ENCODE measurements around the gene MMP11.

Gene MMP11

DNA sequence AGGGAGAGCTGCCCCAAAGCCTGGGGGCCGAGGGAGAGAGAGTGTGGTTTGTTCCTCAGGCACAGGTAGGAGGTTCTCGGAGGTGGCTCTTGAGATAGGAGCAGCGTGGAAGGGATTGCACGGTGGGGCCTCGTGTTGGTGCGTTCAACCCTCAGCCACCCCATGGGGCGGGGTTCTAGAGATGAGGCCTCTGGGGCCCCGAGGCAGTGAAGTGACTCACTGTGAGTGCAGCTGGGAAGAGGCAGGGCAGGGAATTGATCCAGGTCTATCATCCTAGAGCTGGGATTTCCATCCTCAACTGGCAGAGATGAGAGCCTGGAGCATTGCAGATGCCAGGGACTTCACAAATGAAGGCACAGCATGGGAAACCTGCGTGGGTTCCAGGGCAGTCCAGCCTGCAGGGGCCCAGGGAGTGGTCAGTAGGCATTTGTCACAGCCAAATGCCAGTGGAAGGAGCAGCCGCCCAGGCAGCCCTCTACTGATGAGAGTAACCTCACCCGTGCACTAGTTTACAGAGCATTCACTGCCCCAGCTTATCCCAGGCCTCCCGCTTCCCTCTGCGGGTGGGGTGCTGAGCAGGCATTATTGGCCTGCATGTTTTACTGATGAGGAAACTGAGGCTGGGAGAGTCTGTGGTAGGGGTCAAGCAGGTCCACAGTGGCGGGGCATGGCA, 9.0 kb downstream of the MMP11 start:
- no peak for DNase-seq

DNA sequence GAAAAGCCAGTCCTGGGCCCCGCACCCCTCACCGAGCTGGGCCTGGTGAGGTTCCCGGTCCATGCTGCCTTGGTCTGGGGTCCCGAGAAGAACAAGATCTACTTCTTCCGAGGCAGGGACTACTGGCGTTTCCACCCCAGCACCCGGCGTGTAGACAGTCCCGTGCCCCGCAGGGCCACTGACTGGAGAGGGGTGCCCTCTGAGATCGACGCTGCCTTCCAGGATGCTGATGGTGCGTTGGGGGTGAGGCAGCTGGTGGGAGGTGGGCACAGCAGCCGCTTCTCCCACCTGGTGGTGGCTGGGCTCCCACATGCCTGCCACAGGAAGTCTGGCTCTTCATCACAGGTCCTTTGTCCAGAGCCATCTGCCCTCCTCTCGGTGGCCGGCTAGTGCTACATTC, 9.6 kb downstream of the MMP11 start:
- DNase-seq = no peak

DNA sequence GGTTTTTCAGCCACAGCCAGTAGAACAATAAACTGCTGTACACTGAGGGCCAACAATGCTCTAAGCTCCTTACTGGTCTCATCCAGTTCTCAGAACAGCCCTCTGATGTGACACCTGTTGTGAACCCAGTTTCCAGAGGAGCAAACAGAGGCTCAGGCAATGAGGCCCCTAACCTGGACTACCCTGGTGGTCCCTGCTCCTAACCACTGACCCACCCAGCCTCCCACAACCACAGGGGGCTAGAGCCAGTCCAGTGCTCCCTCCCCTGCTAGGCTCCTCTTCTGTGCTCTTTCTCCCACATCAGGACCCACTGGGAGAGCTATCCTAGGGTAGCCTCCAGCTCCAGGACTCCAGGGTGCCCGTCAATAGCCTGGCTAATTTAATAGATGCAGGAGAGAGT, 10.1 kb downstream of the MMP11 start:
- DNase-seq = no peak

DNA sequence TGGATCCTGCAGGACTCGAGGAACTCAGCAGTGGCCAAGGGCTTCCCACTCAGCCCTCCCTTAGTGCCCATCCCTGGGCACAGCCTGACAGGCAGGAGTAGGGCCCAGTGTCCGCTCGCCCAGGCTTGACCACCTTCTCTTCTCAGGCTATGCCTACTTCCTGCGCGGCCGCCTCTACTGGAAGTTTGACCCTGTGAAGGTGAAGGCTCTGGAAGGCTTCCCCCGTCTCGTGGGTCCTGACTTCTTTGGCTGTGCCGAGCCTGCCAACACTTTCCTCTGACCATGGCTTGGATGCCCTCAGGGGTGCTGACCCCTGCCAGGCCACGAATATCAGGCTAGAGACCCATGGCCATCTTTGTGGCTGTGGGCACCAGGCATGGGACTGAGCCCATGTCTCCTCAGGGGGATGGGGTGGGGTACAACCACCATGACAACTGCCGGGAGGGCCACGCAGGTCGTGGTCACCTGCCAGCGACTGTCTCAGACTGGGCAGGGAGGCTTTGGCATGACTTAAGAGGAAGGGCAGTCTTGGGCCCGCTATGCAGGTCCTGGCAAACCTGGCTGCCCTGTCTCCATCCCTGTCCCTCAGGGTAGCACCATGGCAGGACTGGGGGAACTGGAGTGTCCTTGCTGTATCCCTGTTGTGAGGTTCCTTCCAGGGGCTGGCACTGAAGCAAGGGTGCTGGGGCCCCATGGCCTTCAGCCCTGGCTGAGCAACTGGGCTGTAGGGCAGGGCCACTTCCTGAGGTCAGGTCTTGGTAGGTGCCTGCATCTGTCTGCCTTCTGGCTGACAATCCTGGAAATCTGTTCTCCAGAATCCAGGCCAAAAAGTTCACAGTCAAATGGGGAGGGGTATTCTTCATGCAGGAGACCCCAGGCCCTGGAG, 10.9 kb downstream of the MMP11 start:
- no peak for DNase-seq

DNA sequence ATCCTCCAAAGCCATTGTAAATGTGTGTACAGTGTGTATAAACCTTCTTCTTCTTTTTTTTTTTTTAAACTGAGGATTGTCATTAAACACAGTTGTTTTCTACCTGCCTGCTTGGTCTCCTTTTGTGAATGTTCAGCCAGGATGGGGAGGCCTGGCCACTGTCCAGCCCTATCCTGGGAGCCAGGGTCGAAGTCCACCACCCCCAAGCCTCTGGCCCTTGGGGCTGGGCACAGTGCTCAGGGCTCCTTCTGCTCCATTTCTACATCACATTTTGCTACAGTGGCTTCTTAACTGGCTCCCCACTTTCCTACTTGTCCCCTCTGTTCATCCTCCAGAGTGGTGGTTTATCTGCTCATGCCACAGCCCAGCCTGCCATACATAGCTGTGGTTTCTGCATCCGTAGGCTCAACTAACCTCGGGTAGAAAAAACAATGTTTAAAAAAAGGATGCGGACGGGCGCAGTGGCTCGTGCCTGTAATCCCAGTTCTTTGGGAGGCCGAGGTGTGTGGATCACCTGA, 11.6 kb downstream of the MMP11 start:
- DNase-seq = no peak

DNA sequence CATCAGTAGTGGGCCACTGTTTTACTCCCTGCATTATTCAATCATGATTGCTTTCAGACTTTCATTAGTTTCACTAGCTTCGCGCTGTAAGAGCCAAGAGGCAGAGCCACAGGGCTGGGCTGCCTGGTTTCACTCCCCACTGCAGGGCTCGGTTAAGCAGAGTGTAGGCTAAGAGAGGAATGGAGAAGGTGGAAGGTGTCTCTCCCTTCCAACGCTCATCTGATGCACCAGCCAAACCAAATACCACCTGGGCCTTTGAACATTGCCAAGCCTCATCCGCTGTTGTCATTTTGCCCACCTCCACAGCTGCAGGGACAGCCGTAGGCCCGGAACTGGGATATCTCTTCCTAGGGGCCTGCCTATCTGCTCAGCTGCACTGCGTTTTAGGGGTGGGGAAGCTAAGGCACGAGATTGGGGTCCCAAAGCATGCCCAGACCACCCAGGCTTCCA, 13.6 kb downstream of the MMP11 start:
- no peak for DNase-seq

DNA sequence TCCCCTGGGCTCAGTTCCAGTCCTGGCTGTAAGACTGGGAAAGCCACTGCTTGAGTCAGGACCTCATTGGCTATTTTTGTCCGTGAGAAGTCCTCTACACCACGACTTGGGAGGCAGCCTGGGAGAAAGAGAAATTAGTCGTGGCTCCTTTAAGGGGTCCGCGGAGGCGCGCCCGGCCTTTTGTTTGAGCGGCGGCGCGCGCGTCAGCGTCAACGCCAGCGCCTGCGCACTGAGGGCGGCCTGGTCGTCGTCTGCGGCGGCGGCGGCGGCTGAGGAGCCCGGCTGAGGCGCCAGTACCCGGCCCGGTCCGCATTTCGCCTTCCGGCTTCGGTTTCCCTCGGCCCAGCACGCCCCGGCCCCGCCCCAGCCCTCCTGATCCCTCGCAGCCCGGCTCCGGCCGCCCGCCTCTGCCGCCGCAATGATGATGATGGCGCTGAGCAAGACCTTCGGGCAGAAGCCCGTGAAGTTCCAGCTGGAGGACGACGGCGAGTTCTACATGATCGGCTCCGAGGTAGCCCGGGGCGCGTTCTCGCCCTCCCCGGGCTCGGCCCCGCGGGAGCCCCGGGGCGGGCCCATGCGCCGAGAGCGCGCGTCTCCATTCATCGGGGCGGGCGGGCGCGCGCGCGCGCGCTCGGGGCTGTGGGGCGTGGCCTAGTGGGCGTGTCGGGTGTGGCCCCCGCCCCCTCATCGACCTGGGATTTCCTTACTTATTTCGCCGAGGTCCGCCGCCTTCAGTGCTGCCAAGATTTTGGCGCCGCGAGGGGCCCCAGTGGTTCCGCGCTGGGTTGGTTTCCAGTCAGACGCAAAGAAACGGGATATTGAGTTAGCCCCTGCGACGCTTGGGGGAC, 14.3 kb downstream of the MMP11 start, which contains the start of gene SMARCB1:
Gene SMARCB1, plus strand, starts transcription at position 215 of the 848 bp plus-strand sequence. Its CDS starts 204 bp downstream, at position 419.
- DNase-seq = peak; percentile 89

DNA sequence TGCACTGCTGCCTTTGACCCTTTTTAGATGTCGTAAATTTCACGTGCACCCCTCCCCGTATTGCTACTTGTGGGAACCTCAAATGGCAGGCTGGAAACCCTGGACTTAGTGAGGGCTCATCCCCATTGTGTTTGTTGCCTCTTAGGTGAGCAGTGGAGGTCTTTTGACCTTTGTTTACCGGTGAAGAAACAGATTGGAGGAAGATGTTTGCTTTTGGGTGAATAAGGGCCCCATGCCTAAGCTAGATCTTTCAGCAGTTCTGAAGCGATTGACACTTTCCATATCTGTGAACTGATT, 14.9 kb downstream of the MMP11 start:
- DNase-seq = no peak

DNA sequence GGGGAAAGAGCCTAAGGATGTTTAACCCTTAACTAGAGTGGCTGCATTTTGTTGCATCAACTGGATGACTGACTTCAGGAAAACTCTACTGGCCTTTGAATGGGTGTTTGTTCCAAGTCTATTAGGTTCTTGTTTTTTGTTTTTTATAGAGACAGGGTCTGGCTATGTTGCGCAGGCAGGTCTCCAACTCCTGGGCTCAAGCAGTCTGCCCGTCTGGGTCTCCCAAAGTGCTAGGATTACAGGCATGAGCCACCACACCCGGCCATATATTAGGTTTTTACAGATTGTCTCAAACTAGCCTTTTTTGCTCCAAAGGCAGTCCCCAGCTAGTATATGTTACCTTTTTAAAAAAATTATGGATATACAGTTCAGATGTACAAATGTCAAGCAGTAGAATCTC, 15.3 kb downstream of the MMP11 start:
- no peak for DNase-seq

DNA sequence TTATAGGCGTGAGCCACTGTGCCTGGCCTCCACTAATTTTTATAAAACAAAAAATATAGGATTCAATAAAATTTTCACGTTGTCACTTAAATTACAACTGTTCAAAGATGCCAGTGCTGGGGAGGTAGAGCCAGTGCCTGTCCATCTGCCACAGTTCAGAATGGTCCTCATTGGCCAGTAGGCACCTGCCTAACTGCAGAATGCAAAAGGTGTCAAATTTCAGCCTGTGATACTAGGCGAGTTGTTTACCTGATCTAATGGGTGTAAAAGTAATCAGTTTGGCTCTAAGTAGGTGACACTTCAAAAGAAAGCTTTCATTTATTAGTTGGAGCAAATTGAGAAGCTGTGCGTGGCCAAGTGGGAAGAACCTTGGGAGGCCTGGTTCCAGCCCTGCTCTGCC, 16.5 kb downstream of the MMP11 start:
- DNase-seq = no peak

DNA sequence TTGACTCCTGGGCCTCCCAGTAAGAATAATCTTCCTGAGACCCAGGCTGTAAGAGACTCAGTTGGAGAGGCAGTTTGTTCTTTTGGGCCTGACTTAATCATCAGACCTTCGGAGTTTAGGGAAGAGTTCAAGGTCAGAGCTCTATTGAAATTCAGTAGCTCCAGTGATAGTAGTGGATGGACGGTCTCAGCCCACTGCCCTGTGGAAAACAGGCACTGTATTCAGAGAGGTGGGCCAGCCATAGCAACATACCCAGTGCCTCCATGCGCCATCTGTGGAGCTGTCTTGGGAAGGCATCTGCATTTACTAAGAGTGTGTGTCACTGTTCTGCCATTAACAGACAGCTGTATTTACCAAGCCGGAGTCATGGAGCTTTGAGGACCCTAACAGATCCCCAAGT, 17.0 kb downstream of the MMP11 start:
- DNase-seq = no peak

DNA sequence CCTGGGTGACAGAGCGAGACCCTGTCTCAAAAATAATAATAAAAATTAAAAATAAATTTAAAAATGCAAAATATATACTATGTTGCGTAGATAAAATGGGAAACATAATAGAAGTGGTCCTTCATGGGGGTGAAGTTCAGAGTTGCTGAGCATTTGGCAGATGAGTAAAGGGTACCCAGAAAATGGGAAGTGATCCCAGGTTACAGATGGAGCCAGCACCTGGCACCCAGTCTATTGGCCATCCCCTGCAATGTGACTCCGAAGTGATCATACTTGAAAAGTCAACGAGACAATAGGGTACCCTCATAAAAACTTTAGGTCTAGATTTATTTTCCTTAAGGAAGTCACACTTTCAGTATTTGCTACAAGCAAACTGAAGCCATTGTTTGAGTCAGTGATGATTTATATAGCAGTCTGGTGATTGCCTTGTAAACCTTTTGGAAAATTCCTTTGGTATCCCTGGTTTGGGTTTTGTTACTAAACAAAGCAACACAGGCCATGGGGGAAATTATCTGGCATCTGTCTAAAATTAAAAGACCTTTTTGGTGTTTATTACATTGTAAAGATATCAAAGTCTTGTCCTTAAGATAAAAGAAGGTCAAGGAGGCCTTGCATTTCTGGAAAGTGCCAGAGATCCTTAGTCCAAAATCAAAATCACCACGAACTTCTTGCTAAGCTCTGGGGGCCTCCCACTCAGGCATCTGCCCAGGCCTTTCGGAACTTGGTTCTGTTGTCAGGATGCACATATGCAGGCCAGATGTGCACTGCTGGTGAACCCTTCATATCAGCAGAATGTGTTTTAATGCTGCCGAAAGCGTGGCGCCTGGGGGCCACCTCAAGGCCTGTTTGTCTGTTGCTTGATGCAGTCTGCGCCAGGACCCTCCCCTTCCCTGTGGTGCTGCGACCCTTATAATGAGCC, 18.4 kb downstream of the MMP11 start:
- no peak for DNase-seq

DNA sequence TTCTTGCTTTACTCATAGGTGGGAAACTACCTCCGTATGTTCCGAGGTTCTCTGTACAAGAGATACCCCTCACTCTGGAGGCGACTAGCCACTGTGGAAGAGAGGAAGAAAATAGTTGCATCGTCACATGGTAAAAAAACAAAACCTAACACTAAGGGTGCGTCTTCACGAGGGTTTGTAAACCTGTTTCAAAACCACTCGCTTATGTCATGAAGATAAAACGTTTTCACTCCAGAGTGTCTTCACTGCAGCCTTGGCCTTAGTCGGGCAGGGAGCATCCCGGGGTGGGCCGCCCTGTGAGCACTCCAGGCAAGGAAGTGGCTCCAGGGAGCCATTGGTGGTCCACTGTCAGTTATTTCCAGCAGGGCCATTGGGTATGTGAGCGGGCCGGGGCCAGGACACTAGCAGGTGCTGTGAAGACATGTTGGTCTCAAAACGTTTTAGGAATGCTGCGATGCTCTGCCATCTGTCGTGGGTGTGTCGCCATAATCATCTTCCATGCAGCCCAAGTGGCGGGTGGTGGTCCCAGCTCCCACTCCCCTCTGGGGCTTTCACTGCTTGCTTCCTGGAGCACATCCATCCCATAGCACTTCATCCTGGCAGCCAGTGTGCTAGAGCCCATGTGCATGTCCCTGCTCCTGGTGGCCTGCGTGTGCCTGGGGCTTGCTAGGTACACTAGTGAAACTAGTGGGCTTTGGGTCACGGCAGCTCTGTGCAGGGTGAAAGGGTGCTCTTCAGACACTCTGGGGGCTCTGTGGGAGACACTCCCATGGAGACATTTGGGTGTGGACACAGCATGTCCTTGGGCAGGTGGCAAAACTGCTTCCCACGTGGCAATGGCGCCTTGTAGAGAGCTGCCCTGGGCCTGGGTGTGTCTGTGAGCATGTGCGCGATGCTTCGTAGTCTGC, 19.3 kb downstream of the MMP11 start:
- no peak for DNase-seq

DNA sequence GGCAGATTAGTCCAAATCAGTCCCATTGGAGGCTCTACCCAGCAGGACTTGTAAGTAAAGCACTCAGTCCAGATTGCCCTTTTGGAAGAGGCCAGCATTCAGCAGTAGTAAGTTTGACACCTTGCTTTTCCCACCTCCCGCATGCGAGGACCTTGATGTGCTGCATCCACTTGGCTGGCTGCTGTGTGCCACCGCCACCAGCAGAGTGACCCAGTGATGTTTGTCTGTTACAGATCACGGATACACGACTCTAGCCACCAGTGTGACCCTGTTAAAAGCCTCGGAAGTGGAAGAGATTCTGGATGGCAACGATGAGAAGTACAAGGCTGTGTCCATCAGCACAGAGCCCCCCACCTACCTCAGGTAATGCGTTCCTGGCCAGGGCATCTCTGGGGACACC, 20.7 kb downstream of the MMP11 start:
- no peak for DNase-seq

DNA sequence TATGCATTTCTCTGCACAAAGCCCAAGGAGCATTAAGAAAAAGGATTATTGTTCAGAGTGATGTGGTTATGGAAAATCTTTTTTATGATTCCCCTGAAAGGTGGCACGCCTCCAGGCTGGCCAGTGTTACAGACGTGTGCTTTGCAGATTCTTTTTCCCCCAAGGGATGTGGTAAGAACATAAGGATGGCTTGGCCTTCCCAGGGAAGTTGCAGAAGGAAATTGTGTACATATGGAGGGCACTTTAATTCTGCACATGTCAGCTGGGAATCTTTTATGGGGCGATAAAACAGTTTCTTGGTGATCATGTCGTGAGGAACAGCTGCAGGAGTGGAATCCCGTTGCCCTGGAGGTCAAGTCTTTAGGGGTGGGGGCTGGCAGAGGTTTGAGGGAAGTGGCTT, 23.8 kb downstream of the MMP11 start:
- no peak for DNase-seq

DNA sequence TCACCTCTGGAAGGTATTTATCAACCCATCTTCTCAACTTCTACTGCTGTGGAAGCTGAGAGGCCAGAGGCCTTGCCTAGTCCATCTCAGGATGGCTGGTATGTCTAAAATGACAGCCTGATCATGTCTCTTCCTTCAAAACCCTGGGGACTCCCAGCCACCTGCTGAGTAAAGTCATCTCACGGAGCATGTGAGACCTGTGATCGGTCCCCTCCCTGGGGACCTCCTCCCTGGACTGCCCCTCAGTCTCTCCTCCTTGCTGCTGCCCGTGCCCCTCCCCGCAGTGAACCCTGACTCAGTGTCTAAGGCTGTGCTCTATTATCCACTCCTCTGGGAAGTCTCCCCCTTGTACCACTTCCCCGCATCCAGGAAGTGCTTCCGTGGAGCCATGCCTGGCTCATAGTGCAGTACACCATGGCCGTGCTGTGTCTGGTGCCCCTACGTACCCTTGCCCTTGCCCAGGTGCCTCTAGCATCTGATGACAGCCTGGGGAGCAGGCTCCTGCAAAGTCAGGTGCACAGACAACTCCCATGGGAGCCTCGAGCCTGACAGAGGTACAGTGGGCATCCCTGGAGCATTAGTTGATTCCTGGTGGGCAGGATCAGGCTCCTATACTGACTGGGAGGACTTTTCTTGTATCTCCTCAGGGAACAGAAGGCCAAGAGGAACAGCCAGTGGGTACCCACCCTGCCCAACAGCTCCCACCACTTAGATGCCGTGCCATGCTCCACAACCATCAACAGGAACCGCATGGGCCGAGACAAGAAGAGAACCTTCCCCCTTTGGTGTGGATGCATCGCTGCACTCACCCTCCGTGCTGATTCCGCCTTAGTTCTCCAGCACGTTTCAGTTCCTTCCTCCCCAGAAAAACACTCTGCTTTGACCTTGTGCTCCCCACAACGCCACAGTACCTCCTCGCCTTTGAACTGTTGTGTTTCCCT, 27.9 kb downstream of the MMP11 start:
- DNase-seq = no peak

DNA sequence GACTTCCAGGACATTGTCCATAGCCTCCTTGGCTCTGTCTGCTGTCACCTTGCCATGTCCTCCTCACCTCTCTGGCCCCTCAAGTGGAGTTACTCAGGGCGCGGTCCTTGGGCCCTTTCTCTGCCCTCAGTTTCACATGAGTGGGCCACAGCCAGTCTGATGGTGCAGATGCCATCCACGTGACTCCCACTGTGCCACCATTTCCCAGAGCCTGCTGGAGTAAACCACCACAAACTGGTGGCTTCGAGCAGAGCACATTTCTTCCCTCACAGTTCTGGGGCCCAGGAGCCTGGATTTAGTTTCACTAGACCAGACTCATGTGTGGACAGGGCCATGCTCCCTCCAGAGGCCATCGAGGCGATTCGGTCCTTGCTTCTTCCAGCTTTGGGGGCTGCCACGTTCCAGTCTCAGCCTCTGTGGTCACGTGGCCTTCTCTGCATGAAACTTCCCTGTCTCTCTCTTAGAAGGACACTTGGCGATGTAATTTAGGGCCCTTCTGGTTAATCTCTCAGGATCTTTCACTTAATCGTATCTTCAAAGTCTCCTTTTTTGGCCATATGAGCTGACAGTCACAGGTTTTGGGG, 28.7 kb downstream of the MMP11 start:
- no peak for DNase-seq

DNA sequence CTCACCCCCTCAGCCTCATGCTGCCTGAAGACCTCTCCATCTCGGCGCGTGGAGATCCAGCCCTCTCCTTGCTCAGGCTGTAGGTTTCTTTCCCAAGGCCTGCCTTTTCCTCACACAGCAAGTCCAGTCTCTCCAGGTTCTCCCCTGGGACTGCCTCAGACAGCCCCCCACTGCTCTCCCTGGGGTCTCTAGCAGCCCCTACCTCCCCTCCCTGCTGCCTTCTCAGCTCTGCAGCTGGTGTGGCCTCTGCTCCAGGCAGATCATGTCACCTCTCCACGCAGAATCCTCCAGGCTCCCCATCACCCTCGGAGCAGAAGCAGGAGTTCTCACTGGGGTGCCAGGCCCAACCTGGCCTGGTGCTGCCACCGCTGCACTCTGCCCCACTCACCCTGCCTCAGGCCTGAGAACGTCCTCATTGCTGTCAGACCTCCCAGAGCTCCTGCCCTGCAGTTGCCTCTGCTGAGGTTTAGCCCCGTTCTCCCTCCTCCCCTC, 29.3 kb downstream of the MMP11 start:
- DNase-seq = no peak

Measured in activated gamma-delta T cell (primary cell).